Suprapubic skin (tissue), 4 donors: Measurements from ENCODE around the gene CD93. TPM values are rescaled to one million over a fixed set of nuclear protein-coding genes. Genes with fewer than 3 reads are reported as not detected.

Experiments used
- DNase-seq, 2 donors: peaks; one replicate each; pipeline ENCODE4 v3.0.0-alpha.2; 2019; ENCODE audit warnings: low spot score in 2 of 2
- H3K27ac ChIP-seq: fragments of 200-600 bp; sonication (generic); one replicate; pipeline ENCODE4 v1.5.1; 2019
- H3K27me3 ChIP-seq: fragments of 200-600 bp; sonication (generic); one replicate; pipeline ENCODE4 v1.5.1; 2019
- H3K36me3 ChIP-seq: fragments of 200-600 bp; sonication (generic); one replicate; pipeline ENCODE4 v1.5.1; 2019
- H3K4me1 ChIP-seq: fragments of 200-600 bp; sonication (generic); one replicate; pipeline ENCODE4 v1.5.1; 2019
- H3K4me3 ChIP-seq: fragments of 200-600 bp; sonication (generic); one replicate; pipeline ENCODE4 v1.5.1; 2019; ENCODE audit warnings: mild to moderate bottlenecking
- H3K9me3 ChIP-seq: fragments of 200-600 bp; sonication (generic); one replicate; pipeline ENCODE4 v1.5.1; 2019
- EP300 ChIP-seq: sonication (generic); formaldehyde crosslinking; IDR thresholded peaks from one replicate; pipeline ENCODE4 v1.6.1; 2017; ENCODE audit warnings: antibody characterized with exemption
- POLR2A ChIP-seq, 2 donors: fragments of 450-650 bp; IDR thresholded peaks; one replicate each; pipeline ENCODE4 v1.6.1; 2017; ENCODE audit warnings: antibody characterized with exemption in 2 of 2, mild to moderate bottlenecking in 2 of 2, moderate library complexity in 2 of 2
- POLR2AphosphoS5 ChIP-seq, 3 donors: sonication (generic); formaldehyde crosslinking; IDR thresholded peaks; one replicate each; pipeline ENCODE4 v1.6.1; 2017; ENCODE audit warnings: antibody characterized with exemption in 3 of 3
- WGBS: methylation state at CpG from one replicate; pipeline ENCODE4 v1.1.5; 2018; 5-methylcytosine and 5-hydroxymethylcytosine counted together
- total RNA-seq, 4 donors: library from RNA; depleted of rRNA; stranded (reverse); fragments of >200 nt; gene quantifications; one replicate each; pipeline ENCODE4 v1.1.0, GENCODE V29; 2016
- TF ChIP-seq, protein P1 (sequence below), 2 donors: fragments of 200-600 bp in 1 of 2; fragments of 450-650 bp in 1 of 2; sonication (generic) in 1 of 2; IDR thresholded peaks; one replicate each; pipeline ENCODE4 v1.5.1; 2016 to 2019; ENCODE audit warnings: antibody characterized with exemption in 2 of 2, mild to moderate bottlenecking in 1 of 2, moderate library complexity in 1 of 2

The CD93 gene
- total RNA-seq, 4 donors from 2014 or later = 8.1 to 25.1 (median 16.2) TPM

DNA sequence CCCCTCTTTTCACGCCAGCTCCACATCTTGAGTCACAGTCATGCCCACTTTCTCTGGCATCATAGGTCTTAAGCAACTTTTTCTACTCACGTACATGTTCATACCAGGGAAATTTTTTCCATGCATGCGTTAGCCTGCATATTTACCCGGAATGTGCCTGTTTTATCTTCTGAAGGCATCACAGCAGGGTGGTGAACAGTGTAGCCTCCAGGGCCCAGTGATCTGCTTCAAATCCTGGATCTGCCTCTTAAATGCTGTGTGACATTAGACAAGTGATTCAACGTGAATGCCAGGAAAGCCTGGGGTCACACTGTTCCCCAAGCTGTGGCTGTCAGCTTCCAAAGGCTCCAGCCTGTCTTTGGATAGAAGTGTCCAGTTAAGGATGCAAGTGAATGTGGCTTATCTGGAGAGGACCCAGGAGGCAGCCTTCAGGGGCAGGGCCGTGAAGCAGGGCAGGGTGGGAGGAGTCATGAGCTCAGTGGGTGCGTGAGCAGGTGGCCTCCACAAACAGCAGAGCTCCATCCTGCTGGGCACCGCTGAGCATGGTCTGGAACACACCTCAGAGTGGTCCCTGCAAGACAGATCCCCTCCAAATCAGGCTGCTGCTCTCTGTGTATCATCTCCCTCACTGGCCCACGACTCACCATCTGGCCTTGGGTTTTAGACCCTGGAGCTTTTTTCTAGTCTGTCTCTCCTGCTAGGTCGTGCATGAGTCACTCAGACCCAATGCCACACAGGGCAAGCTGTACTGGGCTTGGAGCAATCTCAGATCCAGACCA, 30.4 kb upstream of the CD93 start:
- 51% methylated on average over 9 of the region's 10 CpGs for WGBS

GRCh38 chr20:23115822-23116221, 29.7 kb upstream of the CD93 start:
- DNase-seq = no peak
- Histone ChIP-seq H3K27ac (peak overlapping the region; percentile 57), H3K4me1 (peaks cover 51% of the 10 kb centered on the region), H3K9me3 (no peaks in the 10 kb centered on the region), H3K4me3 (no peak overlapping the region), H3K27me3 (no peaks in the 10 kb centered on the region), H3K36me3 (no peaks in the 10 kb centered on the region)
- 69% methylated on average over 3 of the region's 3 CpGs for WGBS
- TF ChIP-seq EP300 (no peak), POLR2A (IDR thresholded peaks at IDR 0.05) (no peak), POLR2AphosphoS5 (IDR thresholded peaks at IDR 0.05) (no peak)
- TF ChIP-seq, protein P1, sequence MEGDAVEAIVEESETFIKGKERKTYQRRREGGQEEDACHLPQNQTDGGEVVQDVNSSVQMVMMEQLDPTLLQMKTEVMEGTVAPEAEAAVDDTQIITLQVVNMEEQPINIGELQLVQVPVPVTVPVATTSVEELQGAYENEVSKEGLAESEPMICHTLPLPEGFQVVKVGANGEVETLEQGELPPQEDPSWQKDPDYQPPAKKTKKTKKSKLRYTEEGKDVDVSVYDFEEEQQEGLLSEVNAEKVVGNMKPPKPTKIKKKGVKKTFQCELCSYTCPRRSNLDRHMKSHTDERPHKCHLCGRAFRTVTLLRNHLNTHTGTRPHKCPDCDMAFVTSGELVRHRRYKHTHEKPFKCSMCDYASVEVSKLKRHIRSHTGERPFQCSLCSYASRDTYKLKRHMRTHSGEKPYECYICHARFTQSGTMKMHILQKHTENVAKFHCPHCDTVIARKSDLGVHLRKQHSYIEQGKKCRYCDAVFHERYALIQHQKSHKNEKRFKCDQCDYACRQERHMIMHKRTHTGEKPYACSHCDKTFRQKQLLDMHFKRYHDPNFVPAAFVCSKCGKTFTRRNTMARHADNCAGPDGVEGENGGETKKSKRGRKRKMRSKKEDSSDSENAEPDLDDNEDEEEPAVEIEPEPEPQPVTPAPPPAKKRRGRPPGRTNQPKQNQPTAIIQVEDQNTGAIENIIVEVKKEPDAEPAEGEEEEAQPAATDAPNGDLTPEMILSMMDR (IDR thresholded peaks at IDR 0.05) = no peak

More for the DNA sequence above, 30.4 kb upstream of the CD93 start:
- no peaks in the 10 kb centered on the region for H3K27me3 ChIP-seq
- TF ChIP-seq POLR2A (IDR thresholded peaks at IDR 0.05) = no peak
- peak overlapping the region; percentile 61 for H3K27ac ChIP-seq
- peaks cover 58% of the 10 kb centered on the region for H3K4me1 ChIP-seq
- no peaks in the 10 kb centered on the region for H3K36me3 ChIP-seq
- no peaks in the 10 kb centered on the region for H3K9me3 ChIP-seq
- DNase-seq = peak in 1 of 2 donors; percentile 55
- no peak overlapping the region for H3K4me3 ChIP-seq

DNA sequence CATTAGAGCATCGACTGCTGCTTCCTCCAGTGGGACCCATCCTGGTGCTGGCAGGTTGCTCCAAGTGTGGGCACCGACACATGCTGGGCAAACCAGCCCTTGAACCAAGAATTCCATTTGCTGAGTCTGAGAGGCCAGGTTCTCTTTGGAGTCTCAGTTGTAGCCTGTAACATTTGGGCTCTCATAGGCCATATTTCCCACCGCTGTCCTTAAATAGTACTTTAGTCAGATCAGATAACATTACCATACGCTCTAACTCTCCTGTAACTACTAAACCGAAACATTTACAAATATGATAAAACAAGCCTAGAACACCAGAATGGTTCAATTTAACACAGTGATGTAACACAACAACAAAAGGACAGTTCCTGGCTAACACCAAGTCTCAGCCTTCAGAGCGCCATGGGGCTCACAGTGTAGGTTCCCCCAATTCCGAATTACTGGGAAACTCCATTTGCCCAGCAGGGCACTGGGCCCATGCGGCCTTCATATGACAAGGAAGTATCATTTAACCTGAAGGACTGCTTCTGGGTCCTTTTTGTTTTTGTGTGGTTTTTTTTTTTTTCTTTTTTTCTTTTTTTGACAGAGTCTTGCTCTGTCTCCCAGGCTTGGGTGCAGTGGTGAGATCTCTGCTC, 28.4 kb upstream of the CD93 start:
- no peak for DNase-seq
- Histone ChIP-seq H3K9me3 (no peaks in the 10 kb centered on the region), H3K27ac (no peak overlapping the region), H3K4me3 (no peak overlapping the region), H3K4me1 (peaks cover 38% of the 10 kb centered on the region), H3K27me3 (no peaks in the 10 kb centered on the region), H3K36me3 (no peaks in the 10 kb centered on the region)
- TF ChIP-seq, protein P1 (IDR thresholded peaks at IDR 0.05) = no peak
- WGBS = 78% methylated on average over 8 of the region's 8 CpGs

- Histone ChIP-seq H3K4me1 (peaks cover 33% of the 10 kb centered on the region), H3K27ac (no peak overlapping the region), H3K9me3 (no peaks in the 10 kb centered on the region), H3K36me3 (no peaks in the 10 kb centered on the region), H3K27me3 (no peaks in the 10 kb centered on the region), H3K4me3 (no peak overlapping the region)
- DNase-seq = no peak
- TF ChIP-seq, protein P1 (IDR thresholded peaks at IDR 0.05) = no peak
- TF ChIP-seq EP300 = no peak
- TF ChIP-seq POLR2AphosphoS5 (IDR thresholded peaks at IDR 0.05) = no peak
- 71% methylated on average over 2 of the region's 2 CpGs for WGBS
Observed at GRCh38 chr20:23114018-23114417, 27.9 kb upstream of the CD93 start.

DNA sequence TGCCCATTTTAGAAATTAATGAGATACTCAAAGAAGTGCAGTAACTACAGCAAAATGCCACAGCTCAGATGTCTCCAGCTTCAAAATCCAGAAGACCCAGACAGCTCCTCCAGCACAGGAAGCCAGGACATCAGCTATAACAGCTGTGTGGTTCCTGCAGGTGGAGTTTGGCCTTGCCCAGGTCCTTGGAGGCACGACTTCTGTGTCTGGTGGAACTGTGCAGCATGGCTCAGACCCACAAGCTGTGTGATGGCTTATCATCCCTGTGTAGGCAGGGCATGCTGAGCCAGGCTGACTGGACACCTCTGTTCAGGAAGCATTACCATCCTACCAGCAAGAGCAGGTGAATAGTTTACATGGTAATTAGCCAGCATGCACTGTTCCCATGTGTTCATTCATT, 26.5 kb upstream of the CD93 start:
- Histone ChIP-seq H3K4me1 (peaks cover 20% of the 10 kb centered on the region), H3K27me3 (no peaks in the 10 kb centered on the region), H3K9me3 (no peaks in the 10 kb centered on the region), H3K36me3 (no peaks in the 10 kb centered on the region), H3K4me3 (no peak overlapping the region), H3K27ac (no peak overlapping the region)
- no peak for TF ChIP-seq EP300
- TF ChIP-seq POLR2AphosphoS5 (IDR thresholded peaks at IDR 0.05) = no peak
- TF ChIP-seq POLR2A (IDR thresholded peaks at IDR 0.05) = no peak
- TF ChIP-seq, protein P1 (IDR thresholded peaks at IDR 0.05) = no peak
- DNase-seq = no peak
- 80% methylated on average over 1 of the region's 1 CpG for WGBS
